ENCODE results near the gene ZBTB1.

DNA sequence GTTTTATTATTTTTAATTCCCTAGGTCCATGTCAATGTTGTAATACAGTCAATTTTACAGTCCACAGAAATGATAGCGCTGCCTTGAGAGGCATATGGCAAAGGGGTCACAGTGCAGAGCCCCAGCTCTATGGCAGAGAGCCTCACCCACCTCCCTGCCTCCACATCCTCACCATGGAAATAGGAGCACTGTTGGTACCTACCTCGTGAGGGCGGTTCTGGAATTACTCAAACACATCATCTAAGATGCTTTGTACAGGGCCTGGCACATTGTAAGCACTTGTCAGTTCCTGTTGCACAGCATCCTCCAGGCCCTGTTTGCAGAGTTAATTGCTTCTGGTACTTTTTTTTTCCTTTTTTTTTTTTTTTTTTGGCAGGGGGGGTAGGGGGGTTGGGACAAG, 43.3 kb upstream of the ZBTB1 start:
- TF ChIP-seq, protein P1, sequence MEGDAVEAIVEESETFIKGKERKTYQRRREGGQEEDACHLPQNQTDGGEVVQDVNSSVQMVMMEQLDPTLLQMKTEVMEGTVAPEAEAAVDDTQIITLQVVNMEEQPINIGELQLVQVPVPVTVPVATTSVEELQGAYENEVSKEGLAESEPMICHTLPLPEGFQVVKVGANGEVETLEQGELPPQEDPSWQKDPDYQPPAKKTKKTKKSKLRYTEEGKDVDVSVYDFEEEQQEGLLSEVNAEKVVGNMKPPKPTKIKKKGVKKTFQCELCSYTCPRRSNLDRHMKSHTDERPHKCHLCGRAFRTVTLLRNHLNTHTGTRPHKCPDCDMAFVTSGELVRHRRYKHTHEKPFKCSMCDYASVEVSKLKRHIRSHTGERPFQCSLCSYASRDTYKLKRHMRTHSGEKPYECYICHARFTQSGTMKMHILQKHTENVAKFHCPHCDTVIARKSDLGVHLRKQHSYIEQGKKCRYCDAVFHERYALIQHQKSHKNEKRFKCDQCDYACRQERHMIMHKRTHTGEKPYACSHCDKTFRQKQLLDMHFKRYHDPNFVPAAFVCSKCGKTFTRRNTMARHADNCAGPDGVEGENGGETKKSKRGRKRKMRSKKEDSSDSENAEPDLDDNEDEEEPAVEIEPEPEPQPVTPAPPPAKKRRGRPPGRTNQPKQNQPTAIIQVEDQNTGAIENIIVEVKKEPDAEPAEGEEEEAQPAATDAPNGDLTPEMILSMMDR (IDR thresholded peaks at IDR 0.05; ENCODE audit: insufficient read depth, low read length, poor library complexity, severe bottlenecking), result no peak
- no peak for TF ChIP-seq EZH2phosphoT487 (conservative IDR thresholded peaks at IDR 0.05; ENCODE audit: low read length)
